B cell (primary cell): ENCODE measurements around the gene PPP2R5B. TPM values are rescaled to one million over a fixed set of nuclear protein-coding genes. Genes with fewer than 3 reads are reported as not detected.

Experiments
- ATAC-seq: fragments of 200-7000 bp; cut with Tn5 transposase; one replicate; pipeline ENCODE4 v1.10.0; 2021; ENCODE audit warnings: low read depth, mild to moderate bottlenecking, moderate number of reproducible peaks, moderate library complexity
- CTCF ChIA-PET: fragments of 350-600 bp; sonication (Branson Sonifier 250); formaldehyde crosslinking; loops from one replicate; lab custom pipeline; 2021; ENCODE audit warnings: antibody characterized with exemption, inconsistent platforms; lab: Charles Lee
- POLR2A ChIA-PET: fragments of 350-600 bp; sonication (Branson Sonifier 250); formaldehyde crosslinking; loops from one replicate; lab custom pipeline; 2021; ENCODE audit warnings: antibody characterized with exemption; lab: Charles Lee
- DNase-seq: peaks from one replicate; pipeline ENCODE4 v3.0.0; 2013
- H2AFZ ChIP-seq: 2 replicates; pipeline ENCODE4 v1.6.1; 2012; ENCODE audit warnings: mild to moderate bottlenecking, low read depth, low read length; ENCODE audit not compliant: insufficient read depth, poor library complexity, severe bottlenecking
- H3K27ac ChIP-seq, 2 donors: 1 replicate in 1 of 2; 2 replicates in 1 of 2; pipeline ENCODE4 v1.5.1; 2012 to 2013; ENCODE audit warnings: low read length in 2 of 2, mild to moderate bottlenecking in 2 of 2, moderate library complexity in 1 of 2
- H3K27me3 ChIP-seq, 4 experiments: fragments of 200-600 bp in 1 of 4; sonication (generic) in 1 of 4; replicated peaks in 1 of 4; 1 replicate in 2 of 4; 2 replicates in 2 of 4; pipeline versions ENCODE4 v1.6.1 to v1.7.0; 2013 to 2016; ENCODE audit warnings: low read length in 3 of 4, mild to moderate bottlenecking in 2 of 4, mixed read lengths in 1 of 4, moderate library complexity in 1 of 4; ENCODE audit not compliant: insufficient read depth in 4 of 4, control insufficient read depth in 3 of 4; ENCODE audit errors: control extremely low read depth in 1 of 4
- H3K36me3 ChIP-seq, 2 experiments: replicated peaks in 1 of 2; 1 replicate in 1 of 2; 2 replicates in 1 of 2; pipeline versions ENCODE4 v1.6.1 to v1.7.1; 2013; ENCODE audit warnings: low read length in 1 of 2; ENCODE audit not compliant: insufficient read depth in 2 of 2, control insufficient read depth in 1 of 2; ENCODE audit errors: control extremely low read depth in 1 of 2, extremely low read depth in 1 of 2
- H3K4me1 ChIP-seq, 2 donors: fragments of 200-600 bp in 1 of 2; sonication (generic) in 1 of 2; 1 replicate in 1 of 2; 2 replicates in 1 of 2; pipeline versions ENCODE4 v1.5.1 to v1.6.1; 2013 to 2017; ENCODE audit warnings: low read length in 2 of 2; ENCODE audit not compliant: control insufficient read depth in 2 of 2, insufficient read depth in 2 of 2
- H3K4me2 ChIP-seq: replicated peaks from 2 replicates; pipeline ENCODE3; 2012; ENCODE audit warnings: mild to moderate bottlenecking, low read depth, low read length; ENCODE audit not compliant: poor library complexity, severe bottlenecking
- H3K4me3 ChIP-seq, 5 experiments: fragments of 200-600 bp in 1 of 5; sonication (generic) in 1 of 5; 1 replicate in 3 of 5; 2 replicates in 2 of 5; pipeline versions ENCODE4 v1.5.1 to v1.7.0; 2011 to 2016; ENCODE audit warnings: low read length in 4 of 5, mild to moderate bottlenecking in 4 of 5, low read depth in 2 of 5, control low read depth in 1 of 5, moderate library complexity in 1 of 5; ENCODE audit not compliant: insufficient read depth in 1 of 5; ENCODE audit errors: control extremely low read depth in 1 of 5, extremely low read depth in 1 of 5
- H3K79me2 ChIP-seq: fragments of 200-600 bp; sonication (generic); one replicate; pipeline ENCODE4 v1.6.0; 2016; ENCODE audit warnings: low read length; ENCODE audit not compliant: control insufficient read depth, insufficient read depth
- H3K9ac ChIP-seq: fragments of 200-600 bp; sonication (generic); 2 replicates; pipeline ENCODE4 v1.6.1; 2017; ENCODE audit warnings: mild to moderate bottlenecking, low read length, moderate library complexity
- H3K9me3 ChIP-seq, 3 donors: one replicate each; pipeline versions ENCODE4 v1.6.1 to v1.7.1; 2013; ENCODE audit warnings: low read length in 2 of 3; ENCODE audit not compliant: control insufficient read depth in 2 of 3, insufficient read depth in 1 of 3; ENCODE audit errors: control extremely low read depth in 1 of 3
- H4K20me1 ChIP-seq: 2 replicates; pipeline ENCODE4 v1.6.0; 2012; ENCODE audit warnings: mild to moderate bottlenecking, low read length; ENCODE audit not compliant: insufficient read depth, control insufficient read depth, poor library complexity, severe bottlenecking
- H3K27ac Mint-ChIP-seq: one replicate; pipeline ENCODE4 v1.8.0; 2021; ENCODE audit warnings: mixed read lengths
- H3K27me3 Mint-ChIP-seq: one replicate; pipeline ENCODE4 v1.8.0; 2021; ENCODE audit warnings: mixed read lengths
- H3K4me1 Mint-ChIP-seq: one replicate; pipeline ENCODE4 v1.8.0; 2021; ENCODE audit warnings: mixed read lengths
- H3K4me3 Mint-ChIP-seq: one replicate; pipeline ENCODE4 v1.8.0; 2021; ENCODE audit warnings: mixed read lengths
- H3K9me3 Mint-ChIP-seq: one replicate; pipeline ENCODE4 v1.8.0; 2022; ENCODE audit warnings: mixed read lengths; ENCODE audit not compliant: insufficient read depth
- CTCF ChIP-seq: fragments of 200-600 bp; IDR thresholded peaks from one replicate; pipeline ENCODE4 v1.8.0; 2022; ENCODE audit warnings: antibody characterized with exemption, mild to moderate bottlenecking
- EZH2 ChIP-seq: IDR thresholded peaks from 2 replicates; pipeline ENCODE4 v1.6.1; 2012; ENCODE audit warnings: borderline replicate concordance, low read depth, mild to moderate bottlenecking, moderate library complexity, low read length; ENCODE audit not compliant: insufficient read depth, poor library complexity, severe bottlenecking
- WGBS: methylation state at CpG from one replicate; pipeline ENCODE4 v1.1.5; 2013; ENCODE audit warnings: missing lambda C conversion rate; ENCODE audit not compliant: insufficient coverage; 5-methylcytosine and 5-hydroxymethylcytosine counted together
- intact Hi-C: fragments of 100-400 bp; cut with micrococcal nuclease; formaldehyde crosslinking; loops from one replicate; pipeline ENCODE4 v1.10.0; 2022
- polyA plus RNA-seq: library from polyadenylated mRNA; depleted of rRNA; stranded (reverse); fragments of >200 nt; gene quantifications from 2 replicates; pipeline ENCODE4 v1.2.3, GENCODE V29; 2012
- total RNA-seq, 2 donors: library from RNA; stranded (reverse); fragments of 120-200 nt in 1 of 2; gene quantifications; 1 replicate in 1 of 2; 2 replicates in 1 of 2; pipeline versions ENCODE4 v1.2.3 to v1.2.4, GENCODE V29; 2013 to 2022

Gene PPP2R5B
- total and polyA plus RNA-seq, 2 donors (not counting 1 experiment from before 2014, with no cell fraction given): 22.6 to 30.5 TPM

GRCh38 chr11:64928957-64929356, 4.5 kb downstream of the PPP2R5B start:
- no peak overlapping the region for H3K27ac Mint-ChIP-seq
- TF ChIP-seq CTCF (no peak), EZH2 (no peak)
- ATAC-seq (no peak), DNase-seq (no peak)
- Histone ChIP-seq H3K79me2 (peaks cover 9% of the 10 kb centered on the region), H2AFZ (no peak overlapping the region), H3K4me1 (peaks cover 10 to 21% of the 10 kb centered on the region in 2 donors), H3K9ac (no peak overlapping the region), H3K27me3 (no peaks in the 10 kb centered on the region), H3K4me3 (no peak overlapping the region), H4K20me1 (peaks cover 13% of the 10 kb centered on the region), H3K9me3 (no peaks in the 10 kb centered on the region), H3K4me2 (no peak overlapping the region), H3K36me3 (peaks cover 0 to 42% of the 10 kb centered on the region in 2 experiments), H3K27ac (no peak overlapping the region)
- no peak overlapping the region for H3K4me3 Mint-ChIP-seq
- CTCF ChIA-PET: no interaction called here
- intact Hi-C loops: no loop called here
- WGBS: 100% methylated on average over 1 of the region's 2 CpGs
- POLR2A ChIA-PET: interaction anchor here (0.6 kb wide), 1 partner anchor 80 kb away, joined by 3 read pairs; no protein-coding TSS in a partner anchor
- no peaks in the 10 kb centered on the region for H3K9me3 Mint-ChIP-seq
- no peaks in the 10 kb centered on the region for H3K27me3 Mint-ChIP-seq
- peaks cover 17% of the 10 kb centered on the region for H3K4me1 Mint-ChIP-seq

DNA sequence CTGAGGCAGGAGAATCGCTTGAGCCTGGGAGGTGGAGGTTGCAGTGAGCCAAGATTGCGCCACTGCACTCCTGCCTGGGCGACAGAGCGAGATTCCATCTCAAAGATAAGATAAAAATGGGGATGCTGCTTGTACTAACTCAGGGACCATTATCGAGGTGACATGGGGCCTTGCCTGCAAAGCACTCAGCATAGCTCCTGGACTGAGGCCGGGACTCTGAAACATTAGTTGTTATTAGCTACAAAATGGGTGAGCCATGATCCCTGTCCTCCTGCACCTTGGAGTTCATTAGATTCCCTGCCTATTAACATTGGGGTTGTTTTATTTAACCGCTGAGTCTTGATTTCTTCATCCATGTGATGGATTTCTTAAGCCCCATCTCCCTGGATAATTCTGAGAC, 5.1 kb downstream of the PPP2R5B start:
- CTCF ChIA-PET: no interaction called here

More for the DNA sequence above, 5.1 kb downstream of the PPP2R5B start:
- Mint-ChIP-seq H3K4me1 (peaks cover 12% of the 10 kb centered on the region), H3K4me3 (no peak overlapping the region), H3K27ac (no peak overlapping the region), H3K27me3 (no peaks in the 10 kb centered on the region), H3K9me3 (no peaks in the 10 kb centered on the region)
- no peak for TF ChIP-seq CTCF
- TF ChIP-seq EZH2: no peak
- no peak for DNase-seq
- Histone ChIP-seq H3K4me1 (peaks cover 6 to 16% of the 10 kb centered on the region in 2 donors), H3K27ac (no peak overlapping the region), H3K4me2 (no peak overlapping the region), H2AFZ (no peak overlapping the region), H3K79me2 (peaks cover 9% of the 10 kb centered on the region), H3K9me3 (no peaks in the 10 kb centered on the region), H3K4me3 (no peak overlapping the region), H3K36me3 (peaks cover 0 to 42% of the 10 kb centered on the region in 2 experiments), H4K20me1 (peaks cover 13% of the 10 kb centered on the region), H3K27me3 (no peaks in the 10 kb centered on the region), H3K9ac (no peak overlapping the region)
- POLR2A ChIA-PET: interaction anchor here (0.6 kb wide), 1 partner anchor 79 kb away, joined by 3 read pairs; no protein-coding TSS in a partner anchor
- intact Hi-C loops: no loop called here
- ATAC-seq: no peak
- 100% methylated on average over 7 of the region's 7 CpGs for WGBS
